Astrocyte of the spinal cord (primary cell): Measurements from ENCODE around the gene GOLGA1.
A peak's percentile ranks its signal among the peaks of the same experiment; 100 is the strongest.

Experiments
- DNase-seq: peaks from one replicate; pipeline ENCODE4 v3.0.0; 2011; ENCODE audit warnings: low read depth, low spot score
- H3K4me3 ChIP-seq: 2 replicates; pipeline ENCODE4 v1.5.1; 2011; ENCODE audit warnings: low read depth, mild to moderate bottlenecking, low read length, moderate library complexity
- CTCF ChIP-seq: IDR thresholded peaks from 2 replicates; pipeline ENCODE4 v1.5.1; 2012; ENCODE audit warnings: low read depth, mild to moderate bottlenecking, low read length, inconsistent platforms
- in situ Hi-C: cut with HindIII; loops from 2 replicates; pipeline ENCODE4 v1.10.0; 2017; ENCODE audit warnings: low sequenced_read_pairs

Gene GOLGA1

GRCh38 chr9:124861342-124862229, 79.3 kb downstream of the GOLGA1 start, which contains the start of the genes ARPC5L and RPL35:
Gene ARPC5L, plus strand, starts transcription at chr9:124862130. Its CDS starts 7,161 bp downstream, at chr9:124869291.
Gene RPL35, minus strand, starts transcription at chr9:124861957. Its CDS starts 45 bp downstream, at chr9:124861912.
- TF ChIP-seq CTCF: peak; percentile 15
- peak; percentile 95 for DNase-seq
- in situ Hi-C loops: no loop called here
- peak within 1 kb of the TSS; percentile 70 for H3K4me3 ChIP-seq

- in situ Hi-C loops: no loop called here
These were observed 80.1 kb downstream of the GOLGA1 start for GRCh38 chr9:124860582-124861341.

GRCh38 chr9:124859803-124860581, 80.9 kb downstream of the GOLGA1 start:
- in situ Hi-C loops: no loop called here
- H3K4me3 ChIP-seq: peak overlapping the region; percentile 70
- no peak for TF ChIP-seq CTCF
- DNase-seq: no peak

More at GRCh38 chr9:124860582-124861341, 80.1 kb downstream of the GOLGA1 start:
- no peak for TF ChIP-seq CTCF
- peak overlapping the region; percentile 70 for H3K4me3 ChIP-seq
- no peak for DNase-seq

GRCh38 chr9:124858330-124859046, 82.4 kb downstream of the GOLGA1 start:
- H3K4me3 ChIP-seq: no peak overlapping the region
- TF ChIP-seq CTCF: no peak
- DNase-seq: no peak
- in situ Hi-C loops: no loop called here

- no peak overlapping the region for H3K4me3 ChIP-seq
- in situ Hi-C loops: no loop called here
- DNase-seq: no peak
- TF ChIP-seq CTCF: no peak
These were observed 83.2 kb downstream of the GOLGA1 start for GRCh38 chr9:124857533-124858162.
